ENCODE results near the gene MRE11.

DNA sequence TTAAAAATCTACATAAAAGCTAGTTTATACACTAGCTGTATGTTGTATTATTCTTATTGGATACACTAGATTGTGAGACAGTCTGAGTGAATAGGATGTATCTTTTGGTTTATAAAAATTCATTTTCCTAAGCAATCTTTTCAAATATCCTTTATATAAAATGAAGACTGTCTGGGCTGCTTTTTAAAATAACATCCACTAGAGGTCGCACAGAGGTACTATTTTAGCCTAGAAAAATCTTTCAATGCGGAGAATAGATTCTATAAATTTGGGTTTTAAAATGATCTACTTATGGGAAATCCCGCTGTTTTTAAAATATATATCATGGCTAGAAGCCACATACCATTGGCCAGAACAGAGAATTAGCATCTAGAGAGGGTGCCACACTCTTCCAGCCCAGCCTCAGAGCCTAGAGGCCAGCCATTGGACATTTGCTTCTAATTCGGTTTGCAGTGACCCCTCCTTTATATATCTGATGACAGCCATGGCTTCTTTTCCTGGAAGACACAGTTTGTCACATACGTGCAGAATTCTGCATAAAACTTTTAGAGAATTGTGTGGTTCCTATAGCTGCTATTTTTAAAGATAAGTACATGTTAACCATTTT, 25.9 kb upstream of the MRE11 start:
- TF ChIP-seq, protein P1, sequence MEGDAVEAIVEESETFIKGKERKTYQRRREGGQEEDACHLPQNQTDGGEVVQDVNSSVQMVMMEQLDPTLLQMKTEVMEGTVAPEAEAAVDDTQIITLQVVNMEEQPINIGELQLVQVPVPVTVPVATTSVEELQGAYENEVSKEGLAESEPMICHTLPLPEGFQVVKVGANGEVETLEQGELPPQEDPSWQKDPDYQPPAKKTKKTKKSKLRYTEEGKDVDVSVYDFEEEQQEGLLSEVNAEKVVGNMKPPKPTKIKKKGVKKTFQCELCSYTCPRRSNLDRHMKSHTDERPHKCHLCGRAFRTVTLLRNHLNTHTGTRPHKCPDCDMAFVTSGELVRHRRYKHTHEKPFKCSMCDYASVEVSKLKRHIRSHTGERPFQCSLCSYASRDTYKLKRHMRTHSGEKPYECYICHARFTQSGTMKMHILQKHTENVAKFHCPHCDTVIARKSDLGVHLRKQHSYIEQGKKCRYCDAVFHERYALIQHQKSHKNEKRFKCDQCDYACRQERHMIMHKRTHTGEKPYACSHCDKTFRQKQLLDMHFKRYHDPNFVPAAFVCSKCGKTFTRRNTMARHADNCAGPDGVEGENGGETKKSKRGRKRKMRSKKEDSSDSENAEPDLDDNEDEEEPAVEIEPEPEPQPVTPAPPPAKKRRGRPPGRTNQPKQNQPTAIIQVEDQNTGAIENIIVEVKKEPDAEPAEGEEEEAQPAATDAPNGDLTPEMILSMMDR (IDR thresholded peaks at IDR 0.05): peak; percentile 83
- no peak for TF ChIP-seq EZH2 (IDR thresholded peaks at IDR 0.05; ENCODE audit: borderline replicate concordance, insufficient read depth, low read depth, low read length, poor library complexity, severe bottlenecking)

Measured in B cell (primary cell).